Activated CD4-positive, CD25-positive, alpha-beta regulatory T cell treated with anti-CD3 and anti-CD28 coated beads, Interleukin-2, amount 50 U/mL, for 16 hours (primary cell): ENCODE measurements around the gene LOXL3.
"Not testable (repeated sequence)": the region's sequence is repeated elsewhere in the genome, so short reads cannot be mapped to it uniquely, and the experiment has no call there.

Experiments
- DNase-seq: peaks from one replicate; pipeline ENCODE4 v3.0.0-alpha.2; 2020; ENCODE audit warnings: low read depth, low spot score

LOXL3 gene

DNA sequence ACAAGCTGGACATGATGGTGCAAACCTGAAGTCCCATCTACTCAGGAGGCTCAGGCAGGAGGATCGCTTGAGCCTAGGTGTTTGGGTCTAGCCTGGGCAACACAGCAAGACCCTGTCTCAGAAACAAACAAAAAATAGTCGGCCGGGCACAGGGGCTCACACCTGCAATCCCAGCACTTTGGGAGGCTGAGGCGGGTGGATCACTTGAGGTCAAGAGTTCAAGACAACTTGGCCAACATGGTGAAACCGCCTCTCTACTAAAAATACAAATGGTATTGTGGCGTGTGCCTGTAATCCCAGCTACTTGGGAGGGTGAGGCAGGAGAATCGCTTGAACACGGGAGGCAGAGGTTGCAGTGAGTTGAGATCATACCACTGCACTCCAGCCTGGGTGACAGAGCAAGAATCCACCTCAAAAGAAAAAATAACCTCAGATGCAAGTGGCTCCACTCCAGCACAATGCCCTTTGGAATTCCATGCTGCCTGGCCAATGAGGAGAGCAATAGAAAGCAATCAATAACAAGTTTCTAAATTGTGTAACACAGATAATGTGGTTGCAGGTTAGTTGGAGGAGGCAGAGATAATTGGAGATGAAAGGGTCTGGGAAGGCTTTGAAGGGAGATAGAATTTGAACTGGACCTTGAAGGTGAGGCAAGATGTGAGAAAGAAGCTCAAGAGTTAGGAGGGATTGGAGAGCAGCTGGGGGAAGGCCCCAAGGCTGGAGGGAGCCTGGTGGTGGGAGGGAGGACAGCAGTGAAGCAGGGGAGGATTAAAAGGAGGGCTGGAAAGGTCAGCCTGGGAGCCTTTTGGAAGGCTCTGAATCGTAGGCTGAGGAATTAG lies 64.9 kb downstream of the LOXL3 start:
- no peak for DNase-seq

DNA sequence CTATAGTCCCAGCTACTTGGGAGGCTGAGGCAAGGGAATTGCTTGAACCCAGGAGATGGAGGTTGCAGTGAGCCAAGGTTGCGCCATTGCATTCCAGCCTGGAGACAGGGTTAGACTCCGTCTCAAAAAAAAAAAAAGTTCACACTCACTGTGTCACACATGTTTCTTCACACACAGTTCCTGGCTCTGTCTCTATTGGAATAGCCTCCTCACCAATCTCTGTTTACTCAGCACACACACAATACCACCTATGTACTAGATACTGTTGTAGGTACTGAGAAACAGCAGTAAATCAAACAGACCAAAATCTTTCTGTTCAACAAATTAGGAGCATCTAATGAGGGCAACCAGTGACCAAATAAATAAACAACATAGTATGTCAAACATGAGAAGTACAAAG lies 67.6 kb downstream of the LOXL3 start:
- no peak for DNase-seq

GRCh38 chr2:74483675-74484164 lies 70.0 kb downstream of the LOXL3 start:
- not testable (repeated sequence) for DNase-seq

- DNase-seq, result peak; percentile 87
Measured at GRCh38 chr2:74482801-74483674, 70.7 kb downstream of the LOXL3 start, which contains the start of the genes CCDC142 and TTC31. Gene CCDC142, minus strand, starts transcription at chr2:74482998. Its CDS starts 161 bp downstream, at chr2:74482837. Gene TTC31, plus strand, starts transcription at chr2:74483081. Its CDS starts 15 bp downstream, at chr2:74483096.
